H54 (cell line): ENCODE data around the gene CYTH4.
A peak's percentile ranks its signal among the peaks of the same experiment; 100 is the strongest.

ENCODE experiments used
- DNase-seq: peaks from one replicate; pipeline ENCODE4 v3.0.0; 2011; ENCODE audit warnings: low spot score, mixed read lengths; ENCODE audit not compliant: insufficient read length
- FAIRE-seq: peaks from 3 replicates; lab custom pipeline; 2011; peaks lifted over from hg19 to GRCh38; lab: Jason Lieb, UNC
- POLR2A ChIP-seq: IDR thresholded peaks from 2 replicates; pipeline ENCODE4 v1.6.1; 2011; ENCODE audit warnings: low read depth, mild to moderate bottlenecking, low read length

Gene CYTH4

DNA sequence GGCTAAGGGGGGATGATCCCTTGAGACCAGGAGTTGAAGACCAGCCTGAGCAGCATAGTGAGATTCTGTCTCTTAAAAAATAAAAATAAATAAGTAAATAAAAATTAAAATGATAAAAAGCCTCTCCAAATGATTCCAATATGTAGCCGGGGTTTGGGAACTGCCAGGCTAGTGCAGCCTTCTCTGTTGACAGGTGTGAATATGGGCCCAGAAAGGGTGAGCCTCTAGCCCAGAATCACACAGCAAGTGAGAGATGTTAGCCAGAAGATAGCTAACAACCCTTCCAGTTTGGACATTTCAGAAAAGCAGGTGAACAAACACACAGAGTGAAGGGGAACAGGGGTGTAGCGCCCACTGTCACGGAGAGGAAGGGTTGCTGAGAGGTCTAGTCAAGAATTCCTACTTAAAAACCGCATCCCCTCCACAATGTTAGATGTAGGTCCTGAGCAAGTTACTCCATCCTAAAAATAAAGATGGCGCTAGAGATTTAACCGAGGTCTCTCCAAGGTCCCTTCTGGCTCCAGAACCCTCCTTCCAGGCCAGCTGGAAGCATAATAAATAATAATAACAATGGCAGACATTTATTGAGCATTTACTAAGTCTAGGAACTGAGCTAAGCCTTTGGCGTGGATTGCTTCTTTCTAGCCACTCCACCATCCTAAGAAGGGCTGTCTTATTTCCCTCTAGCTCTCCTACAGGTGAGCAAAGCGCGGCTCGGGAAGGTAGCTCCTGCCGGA, 51.6 kb downstream of the CYTH4 start:
- FAIRE-seq = no peak

GRCh38 chr22:37334461-37334858, 52.2 kb downstream of the CYTH4 start:
- no peak for FAIRE-seq
- TF ChIP-seq POLR2A = no peak
- no peak for DNase-seq

More for the DNA sequence above, 51.6 kb downstream of the CYTH4 start:
- no peak for TF ChIP-seq POLR2A
- no peak for DNase-seq

- FAIRE-seq (no peak), DNase-seq (no peak)
- TF ChIP-seq POLR2A = no peak
Observed at GRCh38 chr22:37334859-37335805, 52.8 kb downstream of the CYTH4 start.

DNA sequence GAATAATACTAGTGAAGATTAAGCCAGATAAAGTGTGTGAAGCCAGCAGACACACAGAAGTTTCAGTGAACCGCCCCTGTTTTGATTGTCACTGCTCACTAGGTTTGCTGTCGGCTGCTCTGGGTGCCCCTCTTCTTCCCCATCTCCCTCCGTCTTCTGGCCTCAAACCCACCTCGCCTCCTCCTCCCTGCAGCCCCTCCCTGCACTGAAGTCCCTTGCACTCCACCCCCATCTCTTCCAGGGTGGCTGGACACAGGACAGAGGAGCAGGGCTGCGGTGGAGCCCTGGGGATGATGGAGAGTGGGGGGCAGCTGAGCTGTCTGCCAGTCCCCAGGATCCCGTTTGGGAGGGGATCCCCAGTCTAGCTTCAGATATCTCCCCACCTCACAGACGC, 53.5 kb downstream of the CYTH4 start:
- TF ChIP-seq POLR2A = no peak
- DNase-seq (no peak), FAIRE-seq (no peak)

GRCh38 chr22:37336579-37336978, 54.3 kb downstream of the CYTH4 start:
- DNase-seq = no peak
- no peak for TF ChIP-seq POLR2A
- FAIRE-seq = no peak

DNA sequence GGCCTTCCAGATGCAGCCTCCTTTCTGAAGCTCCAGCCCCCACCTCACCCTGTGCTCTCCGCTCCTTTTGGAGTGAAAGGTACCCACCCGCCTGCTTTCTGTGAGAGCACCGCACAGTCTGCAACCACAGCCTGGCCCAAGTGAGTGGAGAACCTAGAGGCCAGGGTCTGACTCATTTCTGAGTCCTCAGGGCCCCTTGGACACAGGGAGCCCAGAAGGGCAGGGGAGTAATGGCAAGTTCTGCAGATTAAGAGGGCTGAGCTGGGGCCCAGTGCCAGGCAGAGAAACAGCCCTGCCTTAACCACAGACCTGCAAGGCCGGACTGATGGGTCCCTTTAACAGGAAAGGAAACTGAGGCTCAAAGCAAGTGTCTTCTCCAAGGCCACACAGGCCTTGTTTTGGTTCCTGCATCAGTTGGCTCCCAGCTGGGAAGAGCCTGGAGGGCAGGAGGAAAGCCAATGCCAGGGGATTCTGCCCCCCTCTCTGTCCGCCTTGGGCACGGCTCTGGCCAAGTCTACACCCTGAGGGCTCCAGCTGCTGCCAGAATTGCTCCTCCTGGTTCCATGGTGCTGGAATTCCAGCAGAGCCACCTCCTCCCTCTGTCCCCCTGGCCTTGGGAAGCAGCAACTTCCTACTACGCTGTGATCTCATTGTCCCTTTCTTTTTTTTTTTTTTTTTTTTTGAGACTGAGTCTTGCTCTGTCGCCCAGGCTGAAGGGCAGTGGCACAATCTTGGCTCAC, 55.1 kb downstream of the CYTH4 start:
- FAIRE-seq (peak; percentile 89), DNase-seq (peak; percentile 88)
- TF ChIP-seq POLR2A = no peak

- FAIRE-seq = no peak
- DNase-seq = no peak
Observed at GRCh38 chr22:37338539-37339246, 56.4 kb downstream of the CYTH4 start.

DNA sequence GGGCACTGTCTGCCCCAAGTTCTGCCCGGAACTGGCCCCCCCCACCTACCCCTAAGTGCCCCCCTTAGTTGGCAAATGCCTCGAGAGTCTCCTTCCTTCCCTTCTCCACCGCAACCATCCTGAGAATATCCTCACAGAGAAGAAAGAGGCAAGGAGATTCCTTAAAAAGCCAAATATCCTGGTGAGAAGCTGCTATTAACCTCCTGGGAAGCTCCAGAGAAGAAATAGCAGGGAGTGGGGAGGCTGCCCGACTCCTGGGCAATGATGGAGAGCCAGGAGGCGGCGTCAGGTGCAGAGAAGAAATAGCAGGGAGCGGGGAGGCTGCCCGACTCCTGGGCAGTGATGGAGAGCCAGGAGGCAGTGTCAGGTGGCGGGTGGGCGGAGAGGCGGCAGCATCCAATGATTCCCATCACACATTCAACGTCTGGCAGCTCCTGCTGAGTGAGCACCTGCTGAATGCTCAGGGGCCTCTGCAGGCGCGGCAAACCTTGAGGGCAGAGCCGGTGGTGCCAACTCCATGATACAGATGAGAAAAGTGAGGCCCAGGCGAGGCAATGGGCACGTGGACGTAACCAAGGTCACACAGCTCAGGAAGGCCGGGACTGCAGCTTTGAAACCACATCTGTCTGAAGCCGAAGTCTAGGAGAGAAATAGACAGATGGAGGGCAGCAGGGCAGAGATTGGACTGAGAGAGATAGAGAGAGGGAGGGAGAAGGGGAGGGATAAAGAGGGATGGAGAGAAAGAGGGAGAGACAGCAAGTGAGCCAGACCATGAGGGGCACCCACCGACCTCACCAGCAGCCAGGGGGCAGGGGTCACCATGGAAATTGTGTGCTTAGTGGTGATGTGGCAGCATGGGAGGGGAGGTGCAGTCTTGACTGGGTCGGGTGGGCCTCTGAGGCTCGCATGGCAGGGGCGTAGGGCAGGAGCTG, 58.3 kb downstream of the CYTH4 start:
- FAIRE-seq = no peak

More at GRCh38 chr22:37338539-37339246, 56.4 kb downstream of the CYTH4 start:
- no peak for TF ChIP-seq POLR2A

GRCh38 chr22:37342065-37342464, 59.8 kb downstream of the CYTH4 start:
- DNase-seq (no peak), FAIRE-seq (no peak)
- no peak for TF ChIP-seq POLR2A

More for the DNA sequence above, 58.3 kb downstream of the CYTH4 start:
- no peak for TF ChIP-seq POLR2A
- DNase-seq = no peak

DNA sequence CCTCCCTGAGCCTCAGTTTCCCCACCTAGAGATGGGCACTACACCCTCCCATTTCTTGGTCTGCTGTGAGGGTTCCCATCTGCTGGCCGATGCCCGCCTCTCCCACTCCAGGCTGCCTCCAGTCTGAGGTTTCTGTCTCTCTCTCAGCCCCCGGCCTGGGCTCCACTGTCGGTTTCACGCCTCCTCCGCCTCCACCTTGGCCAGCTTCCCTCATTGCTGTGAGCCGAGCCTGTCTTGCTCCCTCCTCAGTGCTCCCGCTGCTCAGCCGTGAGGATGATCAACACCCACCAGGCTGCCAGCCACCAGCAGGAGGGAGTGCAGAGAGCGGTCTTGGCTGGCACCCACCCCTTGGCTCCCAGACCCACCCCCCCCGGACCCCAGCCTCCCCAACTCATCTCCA, 61.0 kb downstream of the CYTH4 start:
- TF ChIP-seq POLR2A = no peak
- DNase-seq = no peak
- FAIRE-seq = no peak

- TF ChIP-seq POLR2A = no peak
- no peak for DNase-seq
- FAIRE-seq = no peak
Observed at GRCh38 chr22:37343863-37344734, 61.8 kb downstream of the CYTH4 start.
